Neural cell (in vitro differentiated cells): ENCODE measurements around the gene LRRC37A3. TPM values are rescaled to one million over a fixed set of nuclear protein-coding genes. Genes with fewer than 3 reads are reported as not detected.
"Not testable (repeated sequence)": the region's sequence is repeated elsewhere in the genome, so short reads cannot be mapped to it uniquely, and the experiment has no call there.

ENCODE experiments used
- H2AFZ ChIP-seq: fragments of 200-600, 300-800 bp; sonication (generic), shearing (Covaris generic); 2 replicates; pipeline ENCODE4 v1.6.0; 2014; ENCODE audit warnings: low read depth, mild to moderate bottlenecking, antibody characterized with exemption, low read length, moderate library complexity
- H3F3A ChIP-seq: fragments of 200-600 bp; shearing (Covaris generic); 2 replicates; pipeline ENCODE4 v1.6.1; 2016; ENCODE audit warnings: mild to moderate bottlenecking, moderate library complexity, mixed read lengths, antibody characterized with exemption, low read length; ENCODE audit not compliant: insufficient read depth, poor library complexity, severe bottlenecking
- H3K27ac ChIP-seq: fragments of 200-600, 300-800 bp; sonication (generic), shearing (Covaris generic); 2 replicates; pipeline ENCODE4 v1.5.1; 2014; ENCODE audit warnings: mild to moderate bottlenecking, low read length, moderate library complexity
- H3K27me3 ChIP-seq: fragments of 300-800, 200-600 bp; sonication (generic), shearing (Covaris generic); 2 replicates; pipeline ENCODE4 v1.6.0; 2014; ENCODE audit warnings: mild to moderate bottlenecking, low read depth, low read length, moderate library complexity; ENCODE audit not compliant: insufficient read depth
- H3K36me3 ChIP-seq: fragments of 300-800, 200-600 bp; sonication (generic), shearing (Covaris generic); 2 replicates; pipeline ENCODE4 v1.5.1; 2014; ENCODE audit warnings: mild to moderate bottlenecking, antibody characterized with exemption, low read length, moderate library complexity; ENCODE audit not compliant: insufficient read depth
- H3K4me2 ChIP-seq: fragments of 300-800, 200-600 bp; sonication (generic), shearing (Covaris generic); 2 replicates; pipeline ENCODE4 v1.6.0; 2014; ENCODE audit warnings: mild to moderate bottlenecking, low read length
- H3K4me3 ChIP-seq: fragments of 300-800, 200-600 bp; sonication (generic), shearing (Covaris generic); 2 replicates; pipeline ENCODE4 v1.5.1; 2014; ENCODE audit warnings: mild to moderate bottlenecking, low read length, moderate library complexity
- H3K79me2 ChIP-seq: fragments of 200-600 bp; shearing (Covaris generic); replicated peaks from 2 replicates; pipeline ENCODE4 v1.6.0; 2014; ENCODE audit warnings: mild to moderate bottlenecking, low read length, moderate library complexity; ENCODE audit not compliant: insufficient read depth
- H3K9ac ChIP-seq: fragments of 300-800, 200-600 bp; sonication (generic), shearing (Covaris generic); 2 replicates; pipeline ENCODE4 v1.6.1; 2016; ENCODE audit warnings: mild to moderate bottlenecking, low read length, mixed read lengths
- H3K9me2 ChIP-seq: fragments of 200-600 bp; shearing (Covaris generic); 2 replicates; pipeline ENCODE4 v1.6.1; 2016; ENCODE audit warnings: mild to moderate bottlenecking, low read length, mixed read lengths; ENCODE audit not compliant: insufficient read depth
- H3K9me3 ChIP-seq: fragments of 200-600, 300-800 bp; sonication (generic), shearing (Covaris generic); 2 replicates; pipeline ENCODE4 v1.6.1; 2016; ENCODE audit warnings: mild to moderate bottlenecking, mixed run types, low read length, moderate library complexity, mixed read lengths
- H4K20me1 ChIP-seq: fragments of 200-600 bp; shearing (Covaris generic); 2 replicates; pipeline ENCODE4 v1.6.1; 2016; ENCODE audit warnings: mild to moderate bottlenecking, mixed run types; ENCODE audit not compliant: insufficient read depth
- polyA plus RNA-seq: library from polyadenylated mRNA; depleted of rRNA; stranded (reverse); fragments of >200 nt; gene quantifications from 2 replicates; pipeline ENCODE4 v1.2.3, GENCODE V29; 2014
- small RNA-seq, 3 experiments: library from RNA; depleted of rRNA; stranded (forward); fragments of <200 nt; gene quantifications; one replicate each; pipeline ENCODE3, GENCODE V24; 2012

LRRC37A3 gene
- polyA plus RNA-seq, 1 donor from 2014 or later, result 5.3 TPM

GRCh38 chr17:64818904-64819303 lies 100.4 kb downstream of the LRRC37A3 start:
- H2AFZ ChIP-seq, H4K20me1 ChIP-seq: not testable (repeated sequence)

GRCh38 chr17:64815833-64816198 lies 103.5 kb downstream of the LRRC37A3 start:
- not testable (repeated sequence) for H3K36me3 ChIP-seq, H3K9ac ChIP-seq, H3K9me3 ChIP-seq, H3F3A ChIP-seq, H3K27me3 ChIP-seq, H2AFZ ChIP-seq, H3K27ac ChIP-seq, H3K79me2 ChIP-seq, H3K4me3 ChIP-seq, H4K20me1 ChIP-seq, H3K9me2 ChIP-seq, H3K4me2 ChIP-seq

More at GRCh38 chr17:64818904-64819303, 100.4 kb downstream of the LRRC37A3 start:
- not testable (repeated sequence) for H3K79me2 ChIP-seq, H3K9me3 ChIP-seq, H3K27ac ChIP-seq, H3K4me3 ChIP-seq, H3K4me2 ChIP-seq, H3F3A ChIP-seq, H3K9ac ChIP-seq, H3K36me3 ChIP-seq, H3K27me3 ChIP-seq, H3K9me2 ChIP-seq

DNA sequence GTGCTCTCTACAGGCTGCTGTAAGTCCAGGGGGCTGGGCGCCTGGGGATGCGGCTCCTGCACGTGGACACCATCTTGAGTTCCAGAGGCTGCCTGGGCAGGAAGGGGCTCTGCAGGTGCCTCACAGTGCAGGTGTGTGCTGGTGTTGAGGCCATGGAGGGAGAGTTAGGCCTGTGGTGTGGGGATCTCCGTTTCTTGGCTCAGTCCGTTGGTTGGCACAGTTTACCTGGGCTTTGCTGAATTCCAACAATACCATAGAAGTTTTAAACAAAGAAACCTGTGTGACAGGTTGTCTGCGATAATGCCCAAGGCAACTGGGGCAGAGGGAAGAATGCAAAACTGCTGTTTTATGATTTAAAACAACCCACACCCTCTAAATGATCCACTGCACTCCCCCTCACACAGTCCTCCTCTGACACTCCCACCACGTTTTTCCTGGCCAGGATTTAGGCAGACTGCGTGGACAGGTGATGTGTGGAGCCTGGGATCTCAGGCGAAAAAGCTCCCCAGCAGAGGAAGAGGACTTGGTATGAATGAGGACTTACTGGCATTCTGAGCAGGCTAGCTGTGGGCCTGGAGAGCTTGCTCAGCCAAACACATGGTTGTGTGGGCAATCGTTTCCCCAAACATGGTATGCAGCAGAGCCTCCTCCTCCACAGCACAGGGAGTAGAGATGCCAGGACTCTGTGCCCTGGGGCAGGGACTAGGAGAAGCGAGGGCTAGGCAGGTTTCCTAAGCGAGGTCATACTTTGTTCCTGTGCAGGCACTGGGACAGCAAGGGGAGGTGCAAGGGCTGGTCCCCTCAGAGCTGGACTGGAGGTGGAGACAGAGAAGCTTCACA lies 104.1 kb downstream of the LRRC37A3 start:
- not testable (repeated sequence) for H3K79me2 ChIP-seq, H3K27me3 ChIP-seq, H2AFZ ChIP-seq, H3K9ac ChIP-seq, H3K4me2 ChIP-seq, H3K9me2 ChIP-seq, H3K4me3 ChIP-seq, H4K20me1 ChIP-seq, H3K9me3 ChIP-seq, H3K36me3 ChIP-seq, H3K27ac ChIP-seq, H3F3A ChIP-seq

DNA sequence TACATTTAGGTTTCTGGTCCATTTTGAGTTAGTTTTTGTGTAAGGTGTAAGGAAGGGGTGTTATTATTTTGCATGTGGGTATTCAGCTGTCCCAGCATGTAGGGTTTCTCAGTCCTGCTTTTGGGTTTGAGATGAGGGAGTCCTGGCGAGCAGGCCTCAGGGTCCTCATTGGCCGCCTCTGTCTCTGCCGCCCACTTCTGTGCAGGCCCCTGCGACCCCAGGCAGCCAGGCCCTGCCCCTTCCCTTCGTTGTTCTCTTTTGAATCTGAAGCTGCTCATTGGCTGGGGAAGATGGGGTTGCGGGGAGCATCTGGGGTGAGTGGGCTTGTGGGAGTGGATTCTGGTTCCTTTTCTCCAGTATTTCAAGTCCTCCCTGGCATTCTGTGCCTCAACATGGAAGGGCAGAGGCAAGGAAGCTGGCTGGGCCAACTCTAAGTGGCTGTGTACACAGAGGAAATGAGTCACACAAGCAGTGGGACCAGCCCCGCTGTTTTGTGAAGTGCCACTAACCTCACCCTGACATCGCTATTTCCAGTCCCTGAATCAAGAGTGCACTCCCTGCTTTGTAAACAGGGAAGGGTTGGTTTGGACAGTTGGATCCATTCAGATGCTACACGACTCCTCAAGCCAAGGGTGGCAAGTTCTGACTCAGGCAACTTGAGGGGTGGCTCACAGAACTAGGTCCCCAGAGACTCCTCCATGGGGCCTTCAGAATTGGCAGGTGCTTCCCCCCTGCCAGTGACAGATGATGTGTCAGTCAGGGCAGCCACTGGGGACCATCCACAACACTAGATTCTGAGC lies 110.9 kb downstream of the LRRC37A3 start:
- H3K79me2 ChIP-seq, result not testable (repeated sequence)

More for the DNA sequence above, 110.9 kb downstream of the LRRC37A3 start:
- H3K9me3 ChIP-seq, H3K27me3 ChIP-seq, H3K4me2 ChIP-seq, H3K9ac ChIP-seq, H3K9me2 ChIP-seq, H4K20me1 ChIP-seq, H3F3A ChIP-seq, H3K27ac ChIP-seq, H2AFZ ChIP-seq, H3K4me3 ChIP-seq, H3K36me3 ChIP-seq: not testable (repeated sequence)

Small RNA genes within 50 kb of the gene (small RNA-seq; reads per million reads assigned to genes)
- 0 reads per million in 3 experiments for gene AC037487.3
- gene AC103810.6, result 0 reads per million in 3 experiments
- gene AC103810.7, result 0 reads per million in 3 experiments
- gene RDM1P4, result 0 reads per million in 3 experiments
- 0 reads per million in 3 experiments for gene RN7SL404P
- 0 reads per million in 3 experiments for gene RNU7-115P

Other genes with a start within 250 kb of the LRRC37A3 start
- gene GNA13, start 137.3 kb upstream of the LRRC37A3 start, polyA plus RNA-seq, result 47.3 and 58.9 TPM in 2 replicates
- 6.8 and 8.0 TPM in 2 replicates for gene RGS9, start 217.9 kb upstream of the LRRC37A3 start, polyA plus RNA-seq